Lower leg skin (tissue), 3 donors: Measurements from ENCODE around the gene UQCR10.

Experiments used
- CTCF ChIP-seq, 3 donors: fragments of 450-650 bp; IDR thresholded peaks; one replicate each; pipeline ENCODE4 v1.5.1; 2016; ENCODE audit warnings: antibody characterized with exemption in 3 of 3, mild to moderate bottlenecking in 3 of 3, moderate library complexity in 2 of 3
- POLR2A ChIP-seq, 2 donors: fragments of 450-650 bp; IDR thresholded peaks; one replicate each; pipeline ENCODE4 v1.6.1; 2016 to 2017; ENCODE audit warnings: antibody characterized with exemption in 2 of 2, mild to moderate bottlenecking in 1 of 2, moderate library complexity in 1 of 2

DNA sequence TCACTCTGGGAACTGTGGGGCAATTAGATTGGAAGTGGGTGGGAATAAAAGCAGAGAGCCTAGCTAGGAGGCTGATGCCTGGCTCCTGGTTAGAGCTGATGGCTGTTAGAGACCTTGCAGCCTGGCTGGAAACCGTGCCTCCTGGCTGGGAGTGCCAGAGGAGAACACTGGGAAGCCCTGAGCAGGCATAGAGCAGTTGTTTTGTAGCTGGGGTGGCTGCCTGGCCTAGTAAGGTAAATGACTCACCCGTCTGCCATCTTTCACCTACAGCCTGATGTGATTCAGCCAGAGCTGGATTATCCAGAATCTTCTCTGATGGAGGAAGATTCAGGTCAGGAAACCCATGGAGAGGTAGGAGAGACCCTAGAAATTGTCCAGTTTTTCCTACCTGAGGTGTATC is 6.1 kb downstream of the UQCR10 start:
- TF ChIP-seq POLR2A (IDR thresholded peaks at IDR 0.05) (no peak), CTCF (IDR thresholded peaks at IDR 0.05) (no peak)
